Karpas-422 (cell line): ENCODE results near the gene POLR1B. TPM values are rescaled to one million over a fixed set of nuclear protein-coding genes. Genes with fewer than 3 reads are reported as not detected.
A peak's percentile ranks its signal among the peaks of the same experiment; 100 is the strongest.

Experiments used
- DNase-seq: peaks from one replicate; pipeline ENCODE4 v3.0.0-alpha.2; 2015
- H2AFZ ChIP-seq: fragments of 200-600 bp; sonication (generic); 2 replicates; pipeline ENCODE4 v1.6.1; 2014; ENCODE audit warnings: antibody characterized with exemption, low read length, mixed read lengths
- H3K27ac ChIP-seq: fragments of 200-600 bp; sonication (generic); 2 replicates; pipeline ENCODE4 v1.5.1; 2014; ENCODE audit warnings: mild to moderate bottlenecking, low read length, moderate library complexity
- H3K27me3 ChIP-seq: fragments of 200-600 bp; sonication (generic); 2 replicates; pipeline ENCODE4 v1.6.1; 2014; ENCODE audit warnings: low read length, mixed read lengths
- H3K36me3 ChIP-seq: fragments of 200-600 bp; sonication (generic); 2 replicates; pipeline ENCODE4 v1.6.1; 2014; ENCODE audit warnings: low read length, mixed read lengths; ENCODE audit not compliant: insufficient read depth
- H3K4me1 ChIP-seq: fragments of 200-600 bp; sonication (generic); 2 replicates; pipeline ENCODE4 v1.6.1; 2014; ENCODE audit warnings: mild to moderate bottlenecking, low read length, mixed read lengths
- H3K4me2 ChIP-seq: fragments of 200-600 bp; sonication (generic); 2 replicates; pipeline ENCODE4 v1.6.1; 2014; ENCODE audit warnings: low read length, low read depth, mild to moderate bottlenecking; ENCODE audit not compliant: poor library complexity, severe bottlenecking
- H3K4me3 ChIP-seq: fragments of 200-600 bp; sonication (generic); 2 replicates; pipeline ENCODE4 v1.5.1; 2014; ENCODE audit warnings: mild to moderate bottlenecking, antibody characterized with exemption, low read length, mixed read lengths
- H3K79me2 ChIP-seq: fragments of 200-600 bp; sonication (generic); 2 replicates; pipeline ENCODE4 v1.6.1; 2014; ENCODE audit warnings: mild to moderate bottlenecking, low read length, mixed read lengths
- H3K9ac ChIP-seq: fragments of 200-600 bp; sonication (generic); 2 replicates; pipeline ENCODE4 v1.6.0; 2014; ENCODE audit warnings: low read length
- H3K9me2 ChIP-seq: fragments of 200-600 bp; sonication (generic), shearing (Covaris generic); replicated peaks from 2 replicates; pipeline ENCODE4 v1.6.0; 2014; ENCODE audit warnings: mild to moderate bottlenecking, low read length, moderate library complexity; ENCODE audit not compliant: insufficient read depth
- H3K9me3 ChIP-seq: fragments of 300-700, 200-600 bp; sonication (generic); 2 replicates; pipeline ENCODE4 v1.6.1; 2014; ENCODE audit warnings: low read length, mixed read lengths
- H4K20me1 ChIP-seq: fragments of 200-600 bp; sonication (generic); 2 replicates; pipeline ENCODE4 v1.6.1; 2014; ENCODE audit warnings: mild to moderate bottlenecking, antibody characterized with exemption, low read length, low read depth; ENCODE audit not compliant: insufficient read depth
- small RNA-seq: library from RNA; depleted of rRNA; stranded (forward); fragments of <200 nt; gene quantifications from one replicate; pipeline ENCODE3, GENCODE V24; 2014
- total RNA-seq: library from RNA; depleted of rRNA; stranded (reverse); fragments of >200 nt; shearing (Covaris generic); gene quantifications from 2 replicates; pipeline ENCODE4 v1.2.3, GENCODE V29; 2014; ENCODE audit warnings: low replicate concordance; rRNA removed

POLR1B gene
- total RNA-seq, 1 experiment from 2014 or later, result 35.4 TPM

DNA sequence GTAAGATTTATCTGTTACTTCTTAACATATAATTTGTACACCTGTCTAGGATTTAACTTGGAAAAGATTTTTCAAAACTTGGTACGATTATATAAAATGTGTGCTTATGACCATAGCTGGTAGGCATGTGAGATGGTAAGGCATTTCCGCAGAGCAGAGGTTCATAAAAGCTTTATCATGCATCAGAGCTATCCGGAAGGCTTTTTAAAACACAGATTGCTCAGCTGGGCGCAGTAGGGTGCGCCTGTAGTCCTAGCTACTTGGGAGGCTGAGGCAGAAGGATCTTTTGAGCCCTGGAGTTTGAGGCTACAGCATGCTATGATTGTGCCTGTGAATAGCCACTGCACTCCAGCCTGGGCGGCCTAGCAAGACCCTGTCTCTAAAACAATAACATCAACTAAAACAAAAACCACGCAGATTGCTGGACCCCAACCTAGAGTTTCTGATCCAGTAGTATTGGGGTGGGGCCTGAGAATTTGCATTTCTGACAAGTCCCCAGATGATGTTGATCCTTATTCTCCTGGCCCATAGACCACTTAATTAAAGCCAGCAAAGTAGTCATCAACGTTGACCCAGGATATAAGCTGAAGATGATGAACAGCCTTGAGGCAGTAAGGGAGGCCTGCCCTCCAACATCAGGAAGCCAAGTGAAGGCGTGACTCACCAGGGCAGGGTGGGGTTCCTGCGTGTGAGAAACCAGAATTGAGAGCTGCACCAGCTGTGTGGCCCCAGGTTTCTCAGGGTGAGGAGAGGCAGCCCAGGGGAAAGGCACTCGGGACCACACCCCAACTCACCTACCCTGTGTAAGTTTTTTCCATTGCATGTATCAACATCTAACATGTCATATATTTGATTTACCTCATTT, 81.9 kb downstream of the POLR1B start:
- no peaks in the 10 kb centered on the region for H3K79me2 ChIP-seq
- no peaks in the 10 kb centered on the region for H4K20me1 ChIP-seq
- no peak overlapping the region for H3K4me2 ChIP-seq
- H3K36me3 ChIP-seq, result no peaks in the 10 kb centered on the region
- H2AFZ ChIP-seq, result no peak overlapping the region
- H3K9ac ChIP-seq, result no peak overlapping the region
- DNase-seq, result no peak
- H3K4me3 ChIP-seq, result no peak overlapping the region
- no peaks in the 10 kb centered on the region for H3K9me3 ChIP-seq
- peaks cover 4% of the 10 kb centered on the region; the same call in 1 of the 2 replicates for H3K4me1 ChIP-seq
- no peak overlapping the region for H3K27ac ChIP-seq
- no peaks in the 10 kb centered on the region for H3K9me2 ChIP-seq
- no peaks in the 10 kb centered on the region for H3K27me3 ChIP-seq

GRCh38 chr2:112625474-112626114, 83.3 kb downstream of the POLR1B start:
- Histone ChIP-seq H3K36me3 (no peaks in the 10 kb centered on the region), H3K4me1 (peaks cover 4% of the 10 kb centered on the region; the same call in 1 of the 2 replicates), H3K27ac (no peak overlapping the region), H3K27me3 (no peaks in the 10 kb centered on the region), H4K20me1 (no peaks in the 10 kb centered on the region), H3K9me3 (no peaks in the 10 kb centered on the region), H3K9ac (no peak overlapping the region), H3K4me2 (no peak overlapping the region), H2AFZ (no peak overlapping the region), H3K79me2 (no peaks in the 10 kb centered on the region), H3K4me3 (no peak overlapping the region), H3K9me2 (no peaks in the 10 kb centered on the region)
- DNase-seq, result no peak

DNA sequence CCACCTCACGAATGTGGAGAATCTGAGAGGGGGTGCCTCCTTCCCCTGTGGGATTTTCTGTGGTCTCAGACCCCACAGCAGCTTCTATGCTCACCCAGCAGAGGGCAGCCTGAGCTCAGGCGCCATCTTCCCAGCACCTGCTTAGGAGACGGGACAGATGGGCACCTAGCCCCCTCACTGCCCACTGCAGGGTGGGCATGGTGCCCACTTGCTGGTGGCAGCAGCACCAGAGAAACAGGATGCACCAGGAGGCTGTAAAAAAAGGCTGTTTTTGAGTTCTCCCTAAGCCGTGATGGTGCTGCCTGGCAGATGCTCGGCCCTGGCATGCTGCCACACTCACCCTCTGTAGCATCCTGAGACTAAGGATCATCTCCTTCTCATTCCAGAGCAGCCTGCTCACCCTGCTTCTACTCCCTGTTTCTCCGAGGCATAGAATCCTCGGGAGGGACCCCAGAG, 84.4 kb downstream of the POLR1B start:
- H3K4me2 ChIP-seq, result peak overlapping the region; percentile 56
- 0 out of 2 replicates have a peak overlapping the region, but pooled peaks have one; percentile 16 for H3K9ac ChIP-seq
- H3K27me3 ChIP-seq, result no peaks in the 10 kb centered on the region
- H3K9me2 ChIP-seq, result no peaks in the 10 kb centered on the region
- peak overlapping the region; percentile 43; the same call in 1 of the 2 replicates for H3K4me3 ChIP-seq
- H4K20me1 ChIP-seq, result no peaks in the 10 kb centered on the region
- H2AFZ ChIP-seq, result peak overlapping the region; percentile 97
- DNase-seq, result peak; percentile 79
- no peaks in the 10 kb centered on the region for H3K79me2 ChIP-seq
- no peak overlapping the region for H3K27ac ChIP-seq
- no peaks in the 10 kb centered on the region for H3K9me3 ChIP-seq
- peaks cover 9% of the 10 kb centered on the region for H3K4me1 ChIP-seq
- H3K36me3 ChIP-seq, result no peaks in the 10 kb centered on the region

Small RNAs within 50 kb of the gene (small RNA-seq; reads per million reads assigned to genes)
- gene RF00019, result not detected

Other genes with a start within 250 kb of the POLR1B start
- gene RGPD8, start 108.8 kb upstream of the POLR1B start, total RNA-seq, result 0.07 TPM in 1 of 2 replicates, not detected in the other
- 26.1 and 30.5 TPM in 2 replicates for gene TTL, start 60.3 kb upstream of the POLR1B start, total RNA-seq
- 30.0 and 37.4 TPM in 2 replicates for gene CHCHD5, start 42.1 kb downstream of the POLR1B start, total RNA-seq
- gene SLC20A1, start 103.5 kb downstream of the POLR1B start, total RNA-seq, result 24.6 and 48.4 TPM in 2 replicates
- not detected in 2 replicates for gene NT5DC4, start 178.6 kb downstream of the POLR1B start, total RNA-seq
- 8.9 and 17.0 TPM in 2 replicates for gene CKAP2L, start 222.1 kb downstream of the POLR1B start, total RNA-seq
- gene IL1A, start 242.0 kb downstream of the POLR1B start, total RNA-seq, result 0.15 TPM in 1 of 2 replicates, not detected in the other